Adrenal gland (tissue), 5 donors: ENCODE data around the gene PCDHGC5.

Source experiments
- POLR2A ChIP-seq, 2 donors: fragments of 450-650 bp; IDR thresholded peaks; one replicate each; pipeline ENCODE4 v1.6.1; 2017; ENCODE audit warnings: antibody characterized with exemption in 2 of 2, mild to moderate bottlenecking in 2 of 2, moderate library complexity in 1 of 2
- TF ChIP-seq, protein P1 (sequence below), 6 experiments: fragments of 450-650 bp in 4 of 6; fragments of 200-600 bp in 2 of 6; sonication (generic) in 1 of 6; IDR thresholded peaks; 1 replicate in 5 of 6; 2 replicates in 1 of 6; pipeline versions ENCODE4 v1.5.1 to v1.8.0; 2016 to 2021; ENCODE audit warnings: antibody characterized with exemption in 6 of 6, mild to moderate bottlenecking in 2 of 6, moderate library complexity in 1 of 6
- donor health status: DM: no; HTN: no; CAD: no.

GRCh38 chr5:141515141-141515540, 26.3 kb downstream of the PCDHGC5 start:
- TF ChIP-seq POLR2A (IDR thresholded peaks at IDR 0.05): no peak
- TF ChIP-seq, protein P1, sequence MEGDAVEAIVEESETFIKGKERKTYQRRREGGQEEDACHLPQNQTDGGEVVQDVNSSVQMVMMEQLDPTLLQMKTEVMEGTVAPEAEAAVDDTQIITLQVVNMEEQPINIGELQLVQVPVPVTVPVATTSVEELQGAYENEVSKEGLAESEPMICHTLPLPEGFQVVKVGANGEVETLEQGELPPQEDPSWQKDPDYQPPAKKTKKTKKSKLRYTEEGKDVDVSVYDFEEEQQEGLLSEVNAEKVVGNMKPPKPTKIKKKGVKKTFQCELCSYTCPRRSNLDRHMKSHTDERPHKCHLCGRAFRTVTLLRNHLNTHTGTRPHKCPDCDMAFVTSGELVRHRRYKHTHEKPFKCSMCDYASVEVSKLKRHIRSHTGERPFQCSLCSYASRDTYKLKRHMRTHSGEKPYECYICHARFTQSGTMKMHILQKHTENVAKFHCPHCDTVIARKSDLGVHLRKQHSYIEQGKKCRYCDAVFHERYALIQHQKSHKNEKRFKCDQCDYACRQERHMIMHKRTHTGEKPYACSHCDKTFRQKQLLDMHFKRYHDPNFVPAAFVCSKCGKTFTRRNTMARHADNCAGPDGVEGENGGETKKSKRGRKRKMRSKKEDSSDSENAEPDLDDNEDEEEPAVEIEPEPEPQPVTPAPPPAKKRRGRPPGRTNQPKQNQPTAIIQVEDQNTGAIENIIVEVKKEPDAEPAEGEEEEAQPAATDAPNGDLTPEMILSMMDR (IDR thresholded peaks at IDR 0.05): no peak
